K562 (cell line): ENCODE data around the gene SERPINA6. TPM values are rescaled to one million over a fixed set of nuclear protein-coding genes. Genes with fewer than 3 reads are reported as not detected.

Experiments
- ATAC-seq: fragments of 200-7000 bp; cut with Tn5 transposase; 3 replicates; pipeline ENCODE4 v1.9.1; 2020; ENCODE audit warnings: moderate library complexity
- BruUV-seq: library from RNA; stranded (reverse); fragments of 400-500 nt; replicated peaks from 2 replicates; lab custom pipeline; 2021; lab: Mats Ljungman, UMichigan
- CTCF ChIA-PET: fragments of 300-600 bp; formaldehyde crosslinking; extraction: SDS; loops from one replicate; lab custom pipeline; 2021; ENCODE audit warnings: low intra/inter-chr PET ratio; lab: Yijun Ruan, JAX
- POLR2A ChIA-PET: fragments of 300-600, 350-650 bp; sonication (Branson Sonifier 250); formaldehyde crosslinking; extraction: SDS; loops from one replicate; lab custom pipeline; 2021; ENCODE audit warnings: antibody characterized with exemption, inconsistent platforms; lab: Yijun Ruan, JAX
- DNase-seq, 4 experiments: peaks; one replicate each; pipeline versions ENCODE4 v3.0.0 to v3.0.0-alpha.2; 2011 to 2018; ENCODE audit warnings: low spot score in 3 of 4, mixed read lengths in 3 of 4; ENCODE audit errors: extremely low read depth in 1 of 4
- FAIRE-seq: peaks from 2 replicates; lab custom pipeline; 2011; peaks lifted over from hg19 to GRCh38; lab: Jason Lieb, UNC
- H2AFZ ChIP-seq: 2 replicates; pipeline ENCODE4 v1.6.0; 2011; ENCODE audit warnings: low read depth, low read length, control low read depth, inconsistent platforms
- H3K27ac ChIP-seq: fragments of 200-600 bp; 3 replicates; pipeline ENCODE4 v1.8.0; 2011; ENCODE audit warnings: low read depth, mild to moderate bottlenecking, control low read depth, inconsistent platforms, low read length, moderate library complexity, mixed read lengths; ENCODE audit errors: extremely low read depth
- H3K27me3 ChIP-seq, 2 experiments: fragments of 300-600 bp in 1 of 2; 2 replicates in 1 of 2; 3 replicates in 1 of 2; pipeline versions ENCODE4 v1.6.0 to v1.8.0; 2011; ENCODE audit warnings: inconsistent platforms in 2 of 2, low read length in 2 of 2, mild to moderate bottlenecking in 1 of 2, mixed read lengths in 1 of 2, moderate library complexity in 1 of 2; ENCODE audit not compliant: control insufficient read depth in 2 of 2, insufficient read depth in 2 of 2
- H3K36me3 ChIP-seq: fragments of 300-600 bp; 3 replicates; pipeline ENCODE4 v1.8.0; 2011; ENCODE audit warnings: mild to moderate bottlenecking, low read length, inconsistent platforms; ENCODE audit not compliant: control insufficient read depth, insufficient read depth
- H3K4me1 ChIP-seq, 2 experiments: fragments of 200-600 bp in 1 of 2; replicated peaks in 1 of 2; 2 replicates in 1 of 2; 3 replicates in 1 of 2; pipeline versions ENCODE4 v1.5.1 to v1.8.0; 2011; ENCODE audit warnings: inconsistent platforms in 2 of 2, low read length in 2 of 2, mild to moderate bottlenecking in 1 of 2, mixed read lengths in 1 of 2, moderate library complexity in 1 of 2; ENCODE audit not compliant: control insufficient read depth in 2 of 2, insufficient read depth in 2 of 2
- H3K4me2 ChIP-seq: 2 replicates; pipeline ENCODE4 v1.6.1; 2011; ENCODE audit warnings: low read length, control low read depth, inconsistent platforms, mixed read lengths; ENCODE audit not compliant: insufficient read depth
- H3K4me3 ChIP-seq: fragments of 200-600 bp; sonication (generic), shearing (Covaris generic); 2 replicates; pipeline ENCODE4 v1.5.1; 2016; ENCODE audit warnings: control low read depth, inconsistent platforms
- H3K79me2 ChIP-seq: fragments of 200-600 bp; 3 replicates; pipeline ENCODE4 v1.8.0; 2011; ENCODE audit warnings: low read length, inconsistent platforms; ENCODE audit not compliant: control insufficient read depth, insufficient read depth
- H3K9ac ChIP-seq, 2 experiments: 2 replicates each; pipeline versions ENCODE4 v1.6.0 to v1.6.1; 2011; ENCODE audit warnings: low read depth in 2 of 2, low read length in 2 of 2, control low read depth in 1 of 2, inconsistent platforms in 1 of 2, mild to moderate bottlenecking in 1 of 2, mixed read lengths in 1 of 2; ENCODE audit not compliant: insufficient read depth in 1 of 2
- H3K9me1 ChIP-seq: one replicate; pipeline ENCODE4 v1.6.0; 2011; ENCODE audit warnings: inconsistent platforms, mild to moderate bottlenecking, low read length, moderate library complexity; ENCODE audit not compliant: control insufficient read depth, insufficient read depth
- H3K9me3 ChIP-seq: replicated peaks from 2 replicates; pipeline ENCODE4 v1.5.1; 2011; ENCODE audit warnings: low read depth, low read length, inconsistent platforms; ENCODE audit not compliant: control insufficient read depth, insufficient read depth
- H4K20me1 ChIP-seq: replicated peaks from 2 replicates; pipeline ENCODE4 v1.6.1; 2011; ENCODE audit warnings: low read length, inconsistent platforms, mixed read lengths; ENCODE audit not compliant: control insufficient read depth, insufficient read depth
- C11orf30 ChIP-seq: fragments of 450-650 bp; IDR thresholded peaks from 2 replicates; pipeline ENCODE4 v1.6.1; 2016; ENCODE audit warnings: low read depth, mild to moderate bottlenecking
- KLF13 ChIP-seq: fragments of 450-650 bp; IDR thresholded peaks from 2 replicates; pipeline ENCODE4 v1.6.1; 2016; ENCODE audit warnings: missing genetic modification characterization, low read depth, mild to moderate bottlenecking, missing compliant biosample characterization, moderate library complexity, borderline replicate concordance
- TBL1XR1 ChIP-seq, 2 experiments: IDR thresholded peaks; 2 replicates each; pipeline ENCODE4 v1.6.1; 2012; ENCODE audit warnings: improper control_type of control experiment in 2 of 2, low read length in 2 of 2, mild to moderate bottlenecking in 1 of 2
- ZNF316 ChIP-seq: fragments of 450-650 bp; IDR thresholded peaks from 2 replicates; pipeline ENCODE4 v1.6.1; 2016
- WGBS: fragments of 100-300 bp; shearing (Covaris generic); methylation state at CpG from one replicate; pipeline ENCODE4 v1.1.6; 2016; ENCODE audit warnings: low coverage, mixed read lengths; ENCODE audit not compliant: insufficient coverage; ENCODE audit errors: missing lambda C conversion rate; 5-methylcytosine and 5-hydroxymethylcytosine counted together
- in situ Hi-C: fragments of 300-500 bp; cut with MboI; formaldehyde crosslinking; loops from 4 replicates; pipeline ENCODE4 v1.15.0; 2018; ENCODE audit warnings: inconsistent platforms, mixed read lengths
- intact Hi-C: fragments of 100-400 bp; cut with micrococcal nuclease; formaldehyde crosslinking; loops from 2 replicates; pipeline ENCODE4 v1.14.2; 2022
- polyA plus RNA-seq, 8 experiments: library from polyadenylated mRNA; depleted of rRNA in 4 of 8; stranded (reverse) in 5 of 8; unstranded in 3 of 8; fragments of >200 nt; fragmentation: Nextera tagmentation in 2 of 8; fragmentation: Illumina TruSeq in 1 of 8; extraction: Ambion mirVana in 2 of 8; extraction: Trizol in 1 of 8; gene quantifications; 2 replicates each; pipeline versions ENCODE4 v1.2.1 to v1.2.3, GENCODE V29; 2011 to 2014; ENCODE audit warnings: inconsistent platforms in 1 of 8, missing spikeins in 1 of 8
- total RNA-seq, 7 experiments: library from RNA; depleted of rRNA in 6 of 7; stranded (reverse); fragments of >200 nt in 6 of 7; fragmentation: Illumina TruSeq in 2 of 7; extraction: Trizol in 2 of 7; gene quantifications; 2 replicates each; pipeline versions ENCODE4 v1.2.1 to v1.2.3, GENCODE V29; 2011 to 2021; ENCODE audit warnings: low replicate concordance in 1 of 7

Gene SERPINA6
- total and polyA plus RNA-seq, 9 of the 15 experiments (the other 6 are each of a cell fraction or from before 2014, with no cell fraction given), result not detected

DNA sequence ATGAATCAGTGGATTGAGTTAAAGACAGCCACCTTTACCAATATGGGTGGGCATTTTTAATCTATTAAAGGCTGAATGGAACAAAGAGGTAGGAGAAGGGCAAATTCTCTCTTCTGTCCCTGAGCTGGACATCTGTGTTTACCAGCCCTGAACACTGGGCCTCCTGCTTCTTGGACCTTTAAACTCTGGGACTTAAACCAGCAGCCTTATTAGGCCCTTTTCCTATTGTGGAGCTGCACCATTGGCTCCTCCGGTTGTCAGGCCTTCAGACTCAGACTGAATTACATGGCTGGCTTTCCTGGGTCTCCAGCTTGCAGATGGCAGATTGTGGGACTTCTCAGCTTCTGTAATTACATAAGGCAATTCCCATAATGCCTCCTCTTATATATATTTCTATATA, 6.4 kb downstream of the SERPINA6 start:
- no peak for FAIRE-seq
- in situ Hi-C loops, result no loop called here
- Histone ChIP-seq H3K9me1 (no peaks in the 10 kb centered on the region), H3K9me3 (no peaks in the 10 kb centered on the region), H3K4me3 (no peak overlapping the region), H3K27me3 (no peaks in the 10 kb centered on the region), H2AFZ (no peak overlapping the region), H3K79me2 (no peaks in the 10 kb centered on the region), H3K9ac (no peak overlapping the region), H3K27ac (no peak overlapping the region), H3K4me2 (no peak overlapping the region), H4K20me1 (no peaks in the 10 kb centered on the region), H3K36me3 (no peaks in the 10 kb centered on the region), H3K4me1 (no peaks in the 10 kb centered on the region)
- no peak for ATAC-seq
- TF ChIP-seq TBL1XR1 (IDR thresholded peaks at IDR 0.05; ENCODE audit: low read length in 2 of 2), result no peak
- CTCF ChIA-PET, result no interaction called here
- BruUV-seq, result no TSS peak
- 0% methylated on average over 1 of the region's 1 CpG for whole genome bisulfite sequencing
- intact Hi-C loops, result no loop called here
- DNase-seq, result no peak
- POLR2A ChIA-PET, result interaction anchor here (0.7 kb wide), 1 partner anchor 38 kb away, joined by 3 read pairs; no protein-coding TSS in a partner anchor

DNA sequence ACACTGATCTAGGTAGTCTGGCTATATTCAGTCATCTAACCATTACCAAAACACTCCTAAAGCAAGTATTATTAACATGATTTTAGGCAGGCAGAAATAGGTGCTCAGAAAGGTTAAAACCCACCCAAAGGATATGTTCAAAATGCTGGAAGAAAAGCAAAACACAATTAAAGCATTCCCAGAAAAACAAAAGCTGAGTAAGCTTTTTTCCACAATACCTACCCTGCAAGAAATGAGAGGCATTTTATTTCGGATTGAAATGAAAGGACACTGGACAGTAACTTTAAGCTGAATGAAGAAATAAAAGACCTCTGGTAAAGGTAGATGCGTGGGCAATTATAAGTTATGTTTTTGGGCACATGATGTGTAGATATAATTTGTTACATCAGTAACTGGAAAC, 8.2 kb downstream of the SERPINA6 start:
- BruUV-seq, result no TSS peak
- Histone ChIP-seq H3K4me2 (no peak overlapping the region), H3K79me2 (no peaks in the 10 kb centered on the region)

More for the DNA sequence above, 8.2 kb downstream of the SERPINA6 start:
- no peak overlapping the region for H2AFZ ChIP-seq
- no peaks in the 10 kb centered on the region for H3K36me3 ChIP-seq
- TF ChIP-seq C11orf30, result 0 out of 2 replicates have a peak, but pooled peaks have one; percentile 12
- TF ChIP-seq KLF13 (tag), result no peak
- TF ChIP-seq ZNF316, result peak; percentile 57; the same call in 1 of the 2 replicates
- no peak overlapping the region for H3K4me3 ChIP-seq
- FAIRE-seq (no peak), DNase-seq (no peak), ATAC-seq (no peak)
- ChIA-PET CTCF (no interaction called here), POLR2A (no interaction called here)
- no peaks in the 10 kb centered on the region for H3K4me1 ChIP-seq
- H3K9me1 ChIP-seq, result no peaks in the 10 kb centered on the region
- H4K20me1 ChIP-seq, result no peaks in the 10 kb centered on the region
- H3K27me3 ChIP-seq, result no peaks in the 10 kb centered on the region
- H3K9me3 ChIP-seq, result no peaks in the 10 kb centered on the region
- intact Hi-C loops, result no loop called here
- no peak overlapping the region for H3K9ac ChIP-seq
- in situ Hi-C loops, result no loop called here
- no peak overlapping the region for H3K27ac ChIP-seq
- 0% methylated on average over 2 of the region's 2 CpGs for WGBS
